Neutrophil (primary cell): ENCODE measurements around the gene QRFP.

Source experiments
- H3K27ac ChIP-seq: fragments of 200-600 bp; sonication (generic); 2 replicates; pipeline ENCODE4 v1.5.1; 2016; ENCODE audit warnings: mild to moderate bottlenecking, moderate library complexity
- H3K27me3 ChIP-seq: fragments of 200-600 bp; sonication (generic); 2 replicates; pipeline ENCODE4 v1.6.0; 2016; ENCODE audit warnings: mild to moderate bottlenecking
- H3K36me3 ChIP-seq: fragments of 200-600 bp; sonication (generic); 2 replicates; pipeline ENCODE4 v1.5.1; 2017
- H3K4me1 ChIP-seq, 2 experiments: fragments of 200-600 bp in 1 of 2; sonication (generic) in 1 of 2; 1 replicate in 1 of 2; 2 replicates in 1 of 2; pipeline versions ENCODE4 v1.5.1 to v1.6.1; 2013 to 2016; ENCODE audit warnings: low read depth in 1 of 2, low read length in 1 of 2, mild to moderate bottlenecking in 1 of 2, moderate library complexity in 1 of 2; ENCODE audit not compliant: control insufficient read depth in 1 of 2, insufficient read depth in 1 of 2
- H3K4me3 ChIP-seq, 2 experiments: fragments of 200-600 bp in 1 of 2; sonication (generic) in 1 of 2; 1 replicate in 1 of 2; 2 replicates in 1 of 2; pipeline ENCODE4 v1.5.1; 2013 to 2016; ENCODE audit warnings: low read depth in 1 of 2, low read length in 1 of 2, mild to moderate bottlenecking in 1 of 2, moderate library complexity in 1 of 2
- H3K9me3 ChIP-seq: fragments of 200-600 bp; sonication (generic); 2 replicates; pipeline ENCODE4 v1.5.1; 2016
- CTCF ChIP-seq: fragments of 200-600 bp; sonication (generic); IDR thresholded peaks from 2 replicates; pipeline ENCODE4 v1.5.1; 2016; ENCODE audit warnings: antibody characterized with exemption

Gene QRFP

GRCh38 chr9:130927995-130928900 lies 31.6 kb upstream of the QRFP start:
- Histone ChIP-seq H3K36me3 (no peaks in the 10 kb centered on the region), H3K27ac (no peak overlapping the region), H3K27me3 (peaks cover 46% of the 10 kb centered on the region), H3K4me3 (no peak overlapping the region), H3K4me1 (no peaks in the 10 kb centered on the region), H3K9me3 (no peaks in the 10 kb centered on the region)
- TF ChIP-seq CTCF = no peak

GRCh38 chr9:130927338-130927737 lies 30.7 kb upstream of the QRFP start:
- TF ChIP-seq CTCF = no peak

GRCh38 chr9:130925050-130925678 lies 28.6 kb upstream of the QRFP start:
- Histone ChIP-seq H3K27me3 (peaks cover 32% of the 10 kb centered on the region), H3K9me3 (no peaks in the 10 kb centered on the region), H3K36me3 (no peaks in the 10 kb centered on the region), H3K4me1 (no peaks in the 10 kb centered on the region), H3K27ac (no peak overlapping the region), H3K4me3 (no peak overlapping the region)
- no peak for TF ChIP-seq CTCF

More at GRCh38 chr9:130927338-130927737, 30.7 kb upstream of the QRFP start:
- H3K4me3 ChIP-seq = no peak overlapping the region
- H3K27me3 ChIP-seq = peaks cover 43% of the 10 kb centered on the region
- H3K4me1 ChIP-seq = no peaks in the 10 kb centered on the region
- H3K9me3 ChIP-seq = no peaks in the 10 kb centered on the region
- no peaks in the 10 kb centered on the region for H3K36me3 ChIP-seq
- no peak overlapping the region for H3K27ac ChIP-seq

- H3K4me3 ChIP-seq = no peak overlapping the region
- H3K4me1 ChIP-seq = no peaks in the 10 kb centered on the region
- H3K27me3 ChIP-seq = peaks cover 31% of the 10 kb centered on the region
- no peak for TF ChIP-seq CTCF
- no peak overlapping the region for H3K27ac ChIP-seq
- no peaks in the 10 kb centered on the region for H3K9me3 ChIP-seq
- H3K36me3 ChIP-seq = no peaks in the 10 kb centered on the region
These were observed 27.8 kb upstream of the QRFP start for GRCh38 chr9:130924448-130924788.

- no peak overlapping the region for H3K27ac ChIP-seq
- no peak overlapping the region for H3K4me3 ChIP-seq
- H3K4me1 ChIP-seq = no peaks in the 10 kb centered on the region
- no peak for TF ChIP-seq CTCF
- H3K9me3 ChIP-seq = no peaks in the 10 kb centered on the region
- no peaks in the 10 kb centered on the region for H3K36me3 ChIP-seq
- H3K27me3 ChIP-seq = peaks cover 35% of the 10 kb centered on the region
These were observed 27.2 kb upstream of the QRFP start for GRCh38 chr9:130923611-130924447.
